ENCODE measurements around the gene ISM2. TPM values are rescaled to one million over a fixed set of nuclear protein-coding genes. Genes with fewer than 3 reads are reported as not detected.
"Not testable (repeated sequence)": the region's sequence is repeated elsewhere in the genome, so short reads cannot be mapped to it uniquely, and the experiment has no call there.

Gene ISM2
- total and polyA plus RNA-seq, 2 of the 8 experiments (the other 6 are each of a cell fraction or from before 2014, with no cell fraction given): 0.52 to 0.79 TPM

DNA sequence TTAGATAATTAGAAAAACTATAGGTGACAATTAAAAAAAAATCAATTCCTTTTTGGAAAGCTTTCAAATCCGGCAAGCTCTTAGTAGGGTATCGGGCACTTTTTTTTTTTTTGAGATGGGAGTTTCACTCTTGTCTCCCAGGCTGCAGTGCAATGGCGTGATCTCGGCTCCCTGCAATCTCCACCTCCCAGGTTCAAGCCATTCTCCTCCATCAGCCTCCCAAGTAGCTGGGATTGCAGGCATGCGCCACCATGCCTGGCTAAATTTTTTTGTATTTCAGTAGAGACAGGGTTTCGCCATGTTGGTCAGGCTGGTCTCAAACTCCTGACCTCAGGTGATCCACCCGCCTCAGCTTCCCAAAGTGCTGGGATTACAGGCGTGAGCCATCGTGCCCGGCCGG is 46.6 kb upstream of the ISM2 start:
- CTCF ChIA-PET (ENCODE audit: partially characterized antibody): interaction anchor here (0.6 to 1.7 kb wide), 5 partner anchors 11 to 284 kb away, joined by 3 to 4 read pairs (median 3); no protein-coding TSS in a partner anchor
- POLR2A ChIA-PET (ENCODE audit: partially characterized antibody): interaction anchor here (0.6 kb wide), 2 partner anchors 9 to 549 kb away, joined by 3 to 4 read pairs; no protein-coding TSS in a partner anchor
- not testable (repeated sequence) for H3K4ac ChIP-seq (replicated peaks; ENCODE audit: insufficient read length, low read depth, low read length); H3K23ac ChIP-seq (ENCODE audit: insufficient read length); H2BK120ac ChIP-seq (replicated peaks; ENCODE audit: low read depth, low read length); H3K9ac ChIP-seq (replicated peaks in 1 of 4; ENCODE audit: extremely low read depth in 1 of 4, low read depth in 3 of 4, low read length in 3 of 4); H3K4me3 ChIP-seq (ENCODE audit: extremely low read depth in 1 of 4, insufficient read depth in 2 of 4, low read depth in 3 of 4, low read length in 4 of 4); H3K56ac ChIP-seq (replicated peaks; ENCODE audit: insufficient read length, low read depth, low read length); FAIRE-seq; H2BK15ac ChIP-seq (ENCODE audit: low read length); H2BK20ac ChIP-seq (ENCODE audit: low read length); H2AK5ac ChIP-seq (ENCODE audit: low read depth, low read length); H3K18ac ChIP-seq (ENCODE audit: extremely low read depth, low read length); H3K27ac ChIP-seq (ENCODE audit: low read depth, low read length); H4K8ac ChIP-seq (ENCODE audit: extremely low read depth, insufficient read depth, low read length); H3K9me3 ChIP-seq (ENCODE audit: insufficient read depth in 2 of 2, low read depth in 1 of 2, low read length in 1 of 2); H2AFZ ChIP-seq (ENCODE audit: low read length); H3K4me1 ChIP-seq (replicated peaks in 1 of 4; ENCODE audit: control insufficient read depth in 3 of 4, insufficient read depth in 4 of 4, low read length in 3 of 4); H3K14ac ChIP-seq (ENCODE audit: insufficient read length); H2BK5ac ChIP-seq (ENCODE audit: low read depth, low read length); H3K79me2 ChIP-seq (ENCODE audit: control insufficient read depth in 1 of 2, insufficient read depth in 2 of 2, low read length in 2 of 2); H2BK12ac ChIP-seq (ENCODE audit: low read depth, low read length); H3K79me1 ChIP-seq (ENCODE audit: low read depth, low read length); H3K4me2 ChIP-seq (ENCODE audit: insufficient read depth in 1 of 2, low read depth in 2 of 2, low read length in 2 of 2); H3K23me2 ChIP-seq (ENCODE audit: low read depth, low read length); H4K20me1 ChIP-seq (replicated peaks in 1 of 2; ENCODE audit: control insufficient read depth in 1 of 2, insufficient read depth in 2 of 2, low read length in 2 of 2); H3K27me3 ChIP-seq (replicated peaks in 1 of 4; ENCODE audit: control insufficient read depth in 3 of 4, extremely low read depth in 1 of 4, insufficient read depth in 3 of 4, low read length in 3 of 4); H4K5ac ChIP-seq (ENCODE audit: insufficient read length, low read depth, low read length); DNase-seq (ENCODE audit: low read depth in 1 of 2, low spot score in 2 of 2); H4K91ac ChIP-seq (replicated peaks; ENCODE audit: insufficient read length, low read length)
- WGBS, 2 experiments (ENCODE audit: extremely low coverage in 1 of 2, insufficient coverage in 1 of 2, insufficient read length in 1 of 2, insufficient replicate concordance in 2 of 2, low coverage in 1 of 2, low lambda C conversion rate in 2 of 2, missing lambda C conversion rate in 1 of 2): 88% methylated on average over 11 of the region's 11 CpGs; no CpG with 5 or more reads in 1 of the 2 experiments
- H3K36me3 ChIP-seq (ENCODE audit: control insufficient read depth in 2 of 4, insufficient read depth in 4 of 4, low read length in 3 of 4): peaks cover 0 to 18% (median 7%) of the 10 kb centered on the region in 4 experiments; a peak in 4 of 8 replicates

Measured in H1 (cell line).